A375 (cell line): ENCODE measurements around the gene NDNF. TPM values are rescaled to one million over a fixed set of nuclear protein-coding genes. Genes with fewer than 3 reads are reported as not detected.

Experiments
- total RNA-seq: library from RNA; depleted of rRNA; stranded (reverse); fragments of >200 nt; shearing (Covaris generic); gene quantifications from 2 replicates; pipeline ENCODE4 v1.2.3, GENCODE V29; 2014; rRNA removed

The NDNF gene
- 0.29 and 0.41 TPM in 2 replicates for total RNA-seq

GRCh38 chr4:121072224-121073003 is at the start of gene NDNF:
NDNF (minus strand) TSS chr4:121072535; CDS start chr4:121045837, 26,698 bp downstream.

Other genes starting within 250 kb of the NDNF start
- gene PRDM5, start 149.8 kb downstream of the NDNF start, total RNA-seq = 2.1 and 3.2 TPM in 2 replicates
- gene TNIP3, start 91.8 kb upstream of the NDNF start, total RNA-seq = not detected in 2 replicates